ENCODE measurements around the gene TELO2. TPM values are rescaled to one million over a fixed set of nuclear protein-coding genes. Genes with fewer than 3 reads are reported as not detected.

The TELO2 gene
- total RNA-seq, 1 donor from 2014 or later: 11.7 TPM

DNA sequence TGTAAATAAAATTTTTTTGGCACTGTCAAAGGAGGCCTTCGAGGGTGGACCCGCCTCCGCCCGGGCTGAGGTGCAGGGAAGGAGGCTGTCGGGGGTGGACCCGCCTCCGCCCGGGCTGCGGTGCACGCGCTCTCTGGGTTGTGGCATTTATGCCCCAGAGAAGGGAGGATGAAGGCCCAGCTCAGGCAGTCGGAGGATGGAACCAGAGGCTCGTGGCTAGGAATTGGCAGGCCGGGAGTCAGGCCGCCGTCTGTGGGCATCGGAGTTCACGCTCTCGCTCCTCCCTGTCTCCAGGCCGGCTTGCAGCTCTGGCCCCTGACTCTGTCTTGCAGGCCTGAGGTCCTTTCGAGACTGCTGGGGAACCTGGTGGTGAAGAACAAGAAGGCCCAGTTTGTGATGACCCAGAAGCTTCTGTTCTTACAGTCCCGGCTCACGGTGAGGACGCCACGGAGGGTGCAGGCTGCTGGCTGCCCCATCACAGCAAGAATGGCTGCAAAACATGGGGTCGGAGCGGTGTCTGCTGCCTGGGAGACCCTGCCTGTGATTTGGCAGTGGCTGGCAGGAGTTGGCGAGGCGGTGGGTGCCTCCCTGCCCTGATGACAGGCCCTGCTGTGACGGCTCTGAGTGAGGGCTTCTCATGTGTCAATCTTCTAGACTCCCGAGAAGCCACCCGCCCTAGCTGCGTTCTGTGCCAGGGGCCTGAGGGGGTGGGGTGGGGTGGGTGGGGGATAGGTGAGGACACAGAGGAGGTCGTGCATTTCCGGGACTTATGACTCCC lies 5.9 kb downstream of the TELO2 start:
- DNase-seq: no peak

DNA sequence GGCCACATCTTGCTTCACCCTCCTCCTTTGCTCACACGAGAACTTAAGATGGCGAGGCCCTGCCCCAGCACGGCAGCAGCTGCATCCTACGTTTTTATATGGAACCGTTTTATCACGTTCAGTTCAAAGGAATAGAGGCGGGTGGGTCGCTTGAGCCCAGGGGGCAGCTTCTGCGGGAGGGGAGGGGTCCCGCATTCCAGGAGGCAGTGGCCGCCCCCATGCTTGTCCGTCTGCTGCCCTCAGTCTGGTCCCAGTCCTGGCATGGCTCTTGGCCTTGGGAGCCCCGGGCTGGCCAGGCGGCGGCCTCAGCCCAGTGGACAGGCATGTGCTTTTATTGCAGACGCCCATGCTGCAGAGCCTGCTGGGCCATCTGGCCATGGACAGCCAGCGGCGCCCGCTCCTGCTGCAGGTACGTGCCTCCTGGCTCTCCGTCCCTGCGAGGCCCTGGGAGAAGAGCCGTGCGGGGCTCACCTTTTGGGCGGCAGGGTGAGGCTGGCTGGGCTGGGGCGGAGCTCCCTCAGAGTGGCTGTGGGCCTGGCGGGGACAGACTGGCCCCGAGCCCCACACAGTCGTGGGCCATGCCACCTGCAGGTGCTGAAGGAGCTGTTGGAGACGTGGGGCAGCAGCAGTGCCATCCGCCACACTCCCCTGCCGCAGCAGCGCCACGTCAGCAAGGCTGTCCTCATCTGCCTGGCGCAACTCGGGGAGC lies 6.8 kb downstream of the TELO2 start:
- DNase-seq: no peak

DNA sequence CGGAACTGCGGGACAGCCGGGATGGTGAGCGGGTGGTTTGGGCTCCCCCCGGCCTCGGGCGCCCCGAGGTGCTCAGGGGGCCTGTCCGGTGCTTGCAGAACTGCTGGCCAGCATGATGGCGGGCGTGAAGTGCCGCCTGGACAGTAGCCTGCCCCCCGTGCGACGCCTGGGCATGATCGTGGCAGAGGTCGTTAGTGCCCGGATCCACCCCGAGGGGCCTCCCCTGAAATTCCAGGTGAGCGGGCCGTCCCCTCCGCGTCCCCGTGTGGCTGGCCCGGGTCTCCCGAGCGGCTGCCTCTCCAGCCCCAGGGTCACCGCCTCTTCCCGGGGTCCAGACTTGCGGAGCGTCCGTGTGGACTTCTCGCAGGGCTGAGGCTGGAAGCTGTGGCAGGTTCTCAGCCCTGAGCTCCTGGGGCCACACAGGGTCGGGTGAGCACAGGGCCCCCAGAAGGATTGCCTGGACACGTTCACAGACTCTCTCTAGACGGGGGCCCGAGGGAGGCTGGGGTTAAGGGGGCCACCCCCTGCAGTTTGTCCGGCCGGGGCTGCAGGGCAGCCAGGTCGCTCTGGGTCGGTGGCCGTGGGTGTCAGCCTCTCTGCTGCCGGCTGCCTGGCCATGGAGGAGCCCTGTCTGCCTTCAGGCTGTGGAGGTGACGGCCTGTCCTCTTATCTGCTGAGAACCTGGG lies 7.4 kb downstream of the TELO2 start:
- DNase-seq: no peak

DNA sequence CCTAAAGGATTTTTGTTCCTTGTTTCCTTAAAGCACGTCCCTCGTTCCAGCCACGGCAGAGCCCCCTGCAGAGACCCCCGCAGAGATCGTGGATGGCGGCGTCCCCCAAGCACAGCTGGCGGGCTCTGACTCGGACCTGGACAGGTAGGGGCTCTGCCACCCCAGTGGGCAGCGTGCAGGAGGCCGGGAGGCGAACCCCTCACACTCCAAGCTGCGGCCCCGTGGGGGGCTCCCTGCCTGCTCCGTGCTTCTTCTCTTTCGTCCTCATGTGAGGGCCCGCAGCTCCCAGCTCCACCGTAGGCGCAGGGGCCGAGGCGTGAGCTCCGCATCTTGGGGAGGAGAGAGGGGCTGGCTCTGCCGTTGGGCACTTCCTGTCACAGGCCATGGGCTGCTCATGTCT lies 8.5 kb downstream of the TELO2 start:
- DNase-seq: no peak

DNA sequence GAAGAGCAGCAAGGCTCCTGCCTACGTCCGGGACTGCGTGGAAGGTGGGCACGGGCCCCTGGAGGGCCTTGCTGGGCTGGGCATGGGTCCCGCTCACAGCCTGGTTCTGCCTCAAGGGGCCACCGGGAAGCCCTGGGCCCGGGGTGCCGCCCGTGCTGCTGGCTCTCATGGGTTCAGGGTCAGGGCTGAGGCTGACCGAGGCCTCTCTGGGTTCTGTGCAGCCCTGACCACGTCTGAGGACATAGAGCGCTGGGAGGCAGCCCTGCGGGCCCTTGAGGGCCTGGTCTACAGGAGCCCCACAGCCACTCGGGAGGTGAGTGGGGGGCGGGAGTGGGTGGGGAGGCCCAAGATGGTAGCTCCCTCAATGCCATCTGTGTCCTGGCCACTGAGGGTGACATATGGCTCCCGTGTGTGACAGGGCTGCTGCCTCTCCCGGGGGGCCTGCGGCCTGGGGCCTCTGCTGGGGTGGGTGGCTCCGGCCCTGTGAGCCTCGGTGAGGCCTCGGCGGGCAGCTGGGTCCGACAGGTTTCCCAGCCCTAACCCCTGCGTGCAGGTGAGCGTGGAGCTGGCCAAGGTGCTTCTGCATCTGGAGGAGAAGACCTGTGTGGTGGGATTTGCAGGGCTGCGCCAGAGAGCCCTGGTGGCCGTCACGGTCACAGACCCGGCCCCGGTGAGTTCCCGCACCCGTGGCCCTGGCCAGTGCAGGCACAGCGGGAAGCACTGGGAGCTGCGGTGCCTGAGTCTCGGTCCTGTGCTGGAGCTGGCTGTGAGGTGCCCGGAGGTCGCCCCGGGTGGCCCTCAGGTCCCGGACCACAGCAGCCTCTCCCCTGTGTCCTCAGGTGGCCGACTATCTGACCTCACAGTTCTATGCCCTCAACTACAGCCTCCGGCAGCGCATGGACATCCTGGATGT lies 9.2 kb downstream of the TELO2 start:
- no peak for DNase-seq

DNA sequence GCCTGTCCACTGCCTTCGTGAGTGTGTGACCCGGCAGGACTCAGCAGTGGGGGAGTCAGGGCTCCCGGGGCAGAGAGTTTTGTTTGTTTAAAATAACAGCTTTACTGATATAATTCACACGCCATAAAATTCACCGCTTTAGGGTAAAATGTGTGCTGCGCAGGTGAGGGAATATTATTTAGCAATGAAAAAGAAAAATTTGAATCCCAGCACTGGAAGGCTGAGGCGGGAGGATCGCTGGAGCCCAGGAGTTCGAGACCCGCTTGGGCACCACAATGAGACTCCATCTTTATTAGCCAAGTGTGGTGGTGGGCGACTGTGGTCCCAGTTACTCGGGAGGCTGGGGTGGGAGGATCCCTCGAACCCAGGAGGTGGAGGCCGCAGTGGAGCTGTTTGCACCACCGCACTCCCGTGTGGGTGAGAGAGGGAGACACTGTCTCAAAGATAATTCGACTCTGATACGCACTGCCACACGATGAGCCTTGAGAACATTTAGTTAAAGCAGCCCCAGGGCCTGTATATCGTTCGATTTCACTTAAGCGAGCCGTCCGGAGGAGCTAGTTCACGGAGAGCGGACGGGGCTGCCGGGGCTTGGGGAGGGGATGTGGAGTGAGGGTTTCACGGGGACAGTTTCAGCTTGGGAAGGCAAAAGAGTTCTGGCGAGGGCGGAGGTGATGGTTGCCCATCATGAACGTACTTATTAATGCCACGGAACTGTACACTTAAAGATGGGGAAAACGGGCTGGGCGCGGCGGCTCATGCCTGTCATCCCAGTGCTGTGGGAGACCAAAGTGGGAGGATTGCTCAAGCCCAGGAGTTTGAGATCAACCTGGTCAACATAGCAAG lies 10.2 kb downstream of the TELO2 start:
- DNase-seq: no peak

DNA sequence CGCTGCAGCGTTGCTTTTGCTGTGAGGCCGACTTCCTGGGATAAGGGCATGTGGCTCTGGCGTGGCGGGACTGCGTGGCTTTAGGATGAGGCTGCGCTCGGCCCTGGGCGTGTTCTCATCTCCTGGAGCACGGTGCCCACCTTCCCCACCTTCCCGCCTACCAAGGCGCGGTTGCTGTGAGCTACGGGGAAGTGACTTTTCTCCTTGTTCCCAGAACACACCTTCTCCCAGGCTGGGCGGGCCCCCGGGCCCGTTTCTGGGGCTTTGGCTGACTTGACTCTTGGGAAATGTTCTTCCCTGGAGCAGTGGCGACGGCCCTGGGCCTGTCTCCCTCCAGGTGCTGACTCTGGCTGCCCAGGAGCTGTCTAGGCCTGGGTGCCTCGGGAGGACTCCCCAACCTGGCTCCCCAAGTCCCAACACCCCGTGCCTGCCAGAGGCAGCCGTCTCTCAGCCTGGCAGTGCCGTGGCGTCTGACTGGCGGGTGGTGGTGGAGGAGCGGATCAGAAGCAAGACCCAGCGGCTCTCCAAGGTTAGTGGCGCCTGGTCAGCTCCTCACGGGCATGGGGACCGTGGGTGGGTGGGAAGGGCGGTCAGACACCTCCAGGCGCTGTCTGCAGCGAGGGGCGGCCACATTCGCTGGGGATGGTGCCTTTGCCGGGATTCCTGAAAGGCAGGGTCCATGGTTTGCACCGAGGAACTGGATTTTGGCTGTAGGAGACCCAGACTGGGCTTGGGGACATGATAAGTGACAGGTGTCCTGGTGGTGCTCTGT lies 12.1 kb downstream of the TELO2 start:
- no peak for DNase-seq

DNA sequence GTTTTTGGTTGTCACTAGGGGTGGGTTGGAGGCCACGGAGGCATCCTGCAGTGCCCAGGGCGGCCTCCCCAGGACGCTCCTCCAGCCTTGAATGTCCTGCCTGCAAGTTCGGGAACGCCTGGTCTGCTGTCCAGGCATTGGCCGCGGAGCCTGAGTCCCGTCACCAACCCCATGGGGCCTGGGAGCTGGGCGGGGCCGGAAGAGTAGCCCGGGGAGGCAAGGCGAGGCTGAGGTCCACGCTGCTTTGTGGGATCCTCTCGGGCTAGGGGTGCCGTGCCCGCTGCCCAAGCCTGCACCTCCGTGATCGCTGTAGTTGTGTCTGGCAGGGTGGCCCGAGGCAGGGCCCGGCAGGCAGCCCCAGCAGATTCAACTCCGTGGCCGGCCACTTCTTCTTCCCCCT lies 12.8 kb downstream of the TELO2 start:
- DNase-seq: no peak

DNA sequence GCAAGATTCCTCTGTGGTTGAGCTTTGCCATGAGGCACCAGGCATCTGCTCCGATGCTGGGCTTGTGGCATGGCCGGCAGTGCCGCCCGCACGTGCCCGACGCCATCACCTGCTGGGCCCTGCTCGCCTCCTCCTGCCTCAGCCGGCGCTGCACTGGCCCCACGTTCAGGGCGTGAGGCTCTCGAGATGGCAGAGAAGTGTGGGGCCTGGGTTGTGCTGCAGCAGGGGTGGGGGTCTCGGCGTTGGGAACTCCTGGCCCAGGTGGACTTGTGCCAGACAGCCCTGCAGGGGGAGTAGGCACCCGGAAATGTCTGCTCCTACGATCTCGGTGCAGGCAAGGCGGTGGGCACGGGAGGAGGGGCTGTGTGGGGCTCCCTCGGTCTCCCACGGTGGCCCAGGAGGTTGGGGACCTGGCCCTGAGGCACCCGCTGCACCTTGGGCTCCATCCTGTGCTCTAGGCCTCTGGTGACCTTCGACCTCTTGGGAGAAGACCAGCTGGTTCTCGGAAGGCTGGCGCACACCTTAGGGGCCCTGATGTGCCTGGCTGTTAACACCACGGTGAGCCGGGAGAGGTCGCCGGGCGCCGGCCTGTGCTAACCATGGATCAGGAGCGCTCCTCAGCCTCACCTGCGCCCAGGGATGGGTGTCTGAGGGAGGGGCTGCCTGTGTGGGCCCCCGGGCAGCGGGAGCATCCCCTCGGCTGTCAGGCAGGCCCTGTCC lies 13.5 kb downstream of the TELO2 start:
- no peak for DNase-seq

DNA sequence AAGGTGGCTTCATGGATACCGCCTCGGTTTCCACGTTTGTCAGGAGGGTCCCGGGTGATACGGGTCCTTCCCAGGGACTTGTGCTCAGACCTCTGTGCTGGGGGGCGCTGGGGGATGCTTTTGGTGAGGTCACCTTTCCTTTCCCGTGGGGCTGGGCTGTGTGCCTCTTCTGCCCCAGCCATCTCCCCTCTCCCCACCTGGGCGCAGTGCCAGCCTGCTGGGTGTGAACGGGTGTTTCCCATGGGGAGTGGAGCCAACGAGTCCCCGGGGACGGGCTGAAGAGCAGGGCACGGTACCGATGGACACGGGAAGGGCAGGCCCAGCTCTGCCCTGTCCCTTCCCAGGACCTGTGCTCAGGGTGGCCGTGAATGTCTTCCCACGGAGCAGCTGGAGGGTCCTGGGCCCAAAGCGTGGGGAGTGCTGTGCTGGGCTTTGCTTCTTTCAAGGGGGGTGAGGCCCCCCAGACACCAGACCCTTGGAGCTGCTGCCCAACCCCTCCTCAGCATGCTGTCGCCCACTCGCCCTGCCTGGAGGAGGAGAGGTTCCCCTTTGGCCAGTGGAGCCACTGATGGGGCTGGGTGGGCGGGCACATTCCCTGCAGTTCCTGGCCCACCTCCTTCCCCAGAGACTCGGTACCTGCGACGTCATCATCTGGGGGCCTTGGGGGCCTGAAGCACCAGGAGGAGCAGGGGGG lies 15.5 kb downstream of the TELO2 start:
- no peak for DNase-seq

DNA sequence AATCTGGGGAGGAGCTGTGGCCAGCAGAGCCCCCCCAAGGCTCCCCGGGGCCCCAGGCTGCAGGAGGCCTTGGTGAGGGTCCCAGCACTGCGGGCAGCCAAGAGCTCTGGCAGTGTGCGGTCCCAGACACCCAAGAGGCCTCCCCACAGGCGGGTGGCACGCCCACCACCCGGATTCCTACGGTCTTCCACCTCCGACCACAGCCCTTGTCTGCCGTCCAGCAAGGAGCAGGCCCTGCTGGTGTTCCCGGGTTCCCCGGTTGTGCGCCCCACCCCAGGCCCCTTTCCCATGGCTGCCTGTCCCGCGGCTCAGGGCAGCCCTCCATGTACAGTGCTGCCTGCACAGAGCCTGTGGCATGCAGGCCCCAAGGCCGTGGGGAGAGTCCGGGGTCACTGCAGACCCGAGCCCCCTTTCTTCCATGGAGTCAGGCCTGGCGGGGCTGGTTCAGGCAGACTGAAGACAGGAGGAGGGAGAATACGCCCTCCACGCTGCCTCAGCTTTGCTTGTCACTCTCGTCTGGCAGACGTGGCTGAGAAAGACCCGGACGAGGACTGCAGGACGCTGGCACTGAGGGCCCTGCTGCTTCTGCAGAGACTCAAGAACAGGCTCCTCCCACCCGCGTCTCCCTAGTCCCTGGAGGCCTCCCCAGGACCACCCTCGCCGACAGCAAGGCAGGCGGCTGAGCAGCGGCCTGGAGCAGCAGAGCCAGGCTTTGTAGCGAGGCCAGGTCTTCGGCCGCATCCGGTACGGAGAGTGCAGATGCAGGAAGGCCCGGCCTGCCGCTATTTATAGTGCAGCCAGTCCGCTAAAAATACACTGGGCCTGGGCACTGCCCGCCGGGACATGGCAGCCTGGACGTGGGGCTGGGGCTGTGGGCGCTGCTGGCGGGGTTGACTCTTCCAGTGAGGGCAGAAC lies 16.4 kb downstream of the TELO2 start:
- no peak for DNase-seq

DNA sequence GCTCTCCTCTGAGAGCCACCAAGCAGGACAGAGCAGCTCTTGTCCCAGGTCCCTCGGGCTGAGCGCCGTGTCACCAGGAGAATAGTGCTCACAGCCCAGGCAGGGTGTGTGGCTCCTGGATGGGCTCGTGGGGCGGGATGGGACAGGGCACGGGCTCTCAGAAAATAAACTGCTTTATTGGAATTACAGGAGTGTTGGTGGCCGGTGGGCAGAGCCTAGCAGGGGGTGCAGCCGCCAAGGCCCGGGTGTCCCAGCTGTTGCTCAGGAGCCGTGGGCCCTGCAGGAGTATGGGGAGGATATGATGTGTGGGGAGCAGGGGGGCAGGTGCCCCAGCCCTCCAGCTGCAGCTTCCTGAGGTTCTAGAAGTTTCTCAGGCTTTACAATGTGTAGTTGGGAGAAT lies 17.1 kb downstream of the TELO2 start:
- no peak for DNase-seq

DNA sequence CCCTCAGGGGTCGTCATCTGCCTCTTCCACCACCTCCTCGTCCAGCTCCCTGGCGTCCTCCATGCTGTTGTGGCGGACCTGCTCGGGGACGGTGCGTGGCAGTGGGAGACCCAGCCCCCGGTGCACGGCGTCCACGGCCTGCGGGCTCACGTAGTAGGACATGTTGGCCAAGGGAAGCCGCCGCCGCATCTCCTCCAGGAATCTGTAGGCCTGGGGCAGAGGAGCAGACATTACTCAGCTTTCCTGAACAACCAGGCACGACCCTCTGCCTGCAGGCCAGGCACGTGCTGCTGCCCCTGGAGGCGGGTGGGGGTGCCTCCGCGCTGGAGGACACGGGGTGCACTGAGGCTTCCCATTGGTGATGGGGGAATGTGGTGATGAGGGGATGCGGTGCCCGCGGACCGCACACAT lies 17.8 kb downstream of the TELO2 start:
- no peak for DNase-seq

DNA sequence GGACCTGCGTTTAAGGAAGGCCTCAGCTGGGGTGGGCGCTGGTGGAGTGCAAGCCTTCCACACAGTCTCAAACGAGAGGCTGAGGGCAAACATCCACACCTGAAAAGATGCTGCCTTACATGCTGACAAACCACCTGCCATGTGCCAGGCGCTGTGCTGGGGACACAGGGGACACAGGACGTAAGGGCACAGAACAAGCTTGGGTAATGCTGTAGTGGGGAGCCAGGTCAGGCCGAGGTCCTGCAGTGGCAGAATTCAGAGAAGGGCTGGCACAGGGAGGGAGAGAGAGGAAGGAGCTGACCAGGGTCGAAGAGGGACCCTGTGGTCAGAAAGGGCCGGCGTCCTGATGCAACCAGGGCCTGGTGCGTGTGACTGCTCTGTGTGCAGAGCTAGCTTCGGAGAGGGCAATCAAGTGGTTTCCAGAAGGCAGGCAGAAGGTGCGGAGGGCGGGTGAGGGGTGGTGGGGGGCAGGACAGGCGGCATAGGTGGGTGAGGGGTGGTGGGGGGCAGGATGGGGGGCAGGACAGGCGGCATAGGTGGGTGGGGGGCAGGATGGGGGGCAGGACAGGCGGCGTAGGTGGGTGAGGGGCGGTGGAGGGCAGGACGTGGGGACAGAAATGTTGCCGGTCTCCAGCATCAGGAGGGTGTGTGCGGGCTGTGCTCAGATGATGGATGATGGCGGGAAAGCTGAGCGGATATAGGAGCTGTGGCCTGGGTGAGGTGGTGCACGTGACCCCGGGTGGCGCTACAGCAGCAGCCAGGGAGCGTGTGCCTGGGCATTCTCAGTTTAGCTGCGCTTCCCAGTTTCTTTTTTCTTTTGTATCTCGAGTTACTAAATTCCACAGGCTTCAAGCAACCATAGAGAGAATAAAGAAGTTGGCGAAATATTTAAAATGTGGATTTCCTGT lies 18.8 kb downstream of the TELO2 start:
- DNase-seq: no peak

DNA sequence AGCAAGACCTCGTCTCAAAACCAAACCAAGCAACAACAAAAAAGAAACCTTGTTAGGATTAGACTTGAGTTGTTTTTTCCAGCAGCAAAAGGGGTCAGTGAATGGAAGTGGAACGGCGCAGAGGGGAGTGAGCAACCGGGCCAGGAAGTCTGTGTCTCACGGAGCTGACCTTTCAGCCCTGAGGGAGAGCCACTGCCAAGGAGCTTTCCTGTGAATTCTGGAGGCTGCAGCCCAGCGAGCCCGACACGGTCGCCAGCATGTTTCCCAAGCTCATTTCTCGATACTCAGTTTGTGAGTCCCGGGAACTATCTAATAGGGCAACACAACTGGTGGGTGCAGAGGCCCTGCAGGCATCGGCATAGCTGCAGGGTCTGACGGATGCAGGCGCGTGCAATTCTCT lies 19.6 kb downstream of the TELO2 start:
- DNase-seq: no peak

DNA sequence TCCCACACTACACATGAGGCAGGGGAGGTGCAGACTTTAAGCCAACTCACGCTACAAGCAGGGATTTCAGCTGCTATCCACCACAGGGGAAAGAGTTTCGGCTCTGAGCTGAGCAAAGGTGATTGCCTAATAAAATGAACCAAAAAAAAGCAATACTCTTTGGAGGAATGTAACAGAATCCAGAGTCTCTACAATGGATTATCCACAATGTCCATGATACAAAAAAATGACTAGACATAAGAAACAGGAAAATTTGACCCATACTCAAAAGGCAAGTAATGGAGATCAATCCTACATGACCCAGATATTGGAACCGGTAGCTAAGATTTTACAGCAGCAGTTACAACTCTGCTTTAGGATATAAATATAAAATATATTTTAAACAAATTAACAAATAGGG lies 21.3 kb downstream of the TELO2 start:
- no peak for DNase-seq

DNA sequence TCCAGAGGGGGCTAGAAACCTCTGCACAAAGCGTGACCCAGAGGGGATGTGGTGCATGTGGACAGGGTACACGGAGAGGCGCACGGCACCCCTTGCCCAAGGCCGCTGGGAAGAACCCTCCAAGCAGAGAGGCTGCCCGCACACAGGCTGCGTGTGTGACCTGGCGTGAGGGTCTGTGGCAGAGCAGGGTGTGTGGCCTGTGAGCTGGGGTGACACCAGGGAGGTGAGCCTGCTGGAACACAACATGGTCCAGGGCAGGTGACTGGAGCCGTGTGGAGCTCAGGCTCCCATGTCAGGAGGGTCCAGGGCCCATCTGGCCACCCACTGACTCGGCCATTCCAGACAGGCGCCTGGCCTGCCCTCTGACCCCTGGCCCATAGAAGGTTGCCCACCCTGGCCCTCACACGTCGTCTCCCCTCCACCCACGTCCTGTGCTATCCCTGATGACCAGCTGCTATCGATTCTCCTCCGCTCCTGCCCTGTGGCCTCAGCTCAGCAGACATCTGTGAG lies 25.5 kb downstream of the TELO2 start:
- DNase-seq: no peak
